ES-I3 (cell line): Measurements from ENCODE around the gene CCL20.
"Not testable (repeated sequence)": the region's sequence is repeated elsewhere in the genome, so short reads cannot be mapped to it uniquely, and the experiment has no call there.

ENCODE experiments used
- H3K36me3 ChIP-seq: 2 replicates; pipeline ENCODE4 v1.6.1; 2013; ENCODE audit warnings: mild to moderate bottlenecking, low read length, control low read depth, moderate library complexity; ENCODE audit not compliant: insufficient read depth
- H3K4me1 ChIP-seq: 2 replicates; pipeline ENCODE4 v1.6.1; 2013; ENCODE audit warnings: mild to moderate bottlenecking, control low read depth, low read length; ENCODE audit not compliant: insufficient read depth
- H3K9ac ChIP-seq: 2 replicates; pipeline ENCODE4 v1.6.1; 2013; ENCODE audit warnings: low read depth, mild to moderate bottlenecking, low read length, moderate library complexity
- H3K9me3 ChIP-seq: 2 replicates; pipeline ENCODE4 v1.6.1; 2013; ENCODE audit warnings: mild to moderate bottlenecking, low read length, moderate library complexity; ENCODE audit not compliant: control insufficient read depth, insufficient read depth

Gene CCL20

GRCh38 chr2:227788561-227789018, 25.1 kb upstream of the CCL20 start:
- 0 out of 2 replicates have a peak, but pooled peaks cover 3% of the 10 kb centered on the region for H3K4me1 ChIP-seq
- no peak overlapping the region for H3K9ac ChIP-seq
- H3K9me3 ChIP-seq = no peaks in the 10 kb centered on the region
- no peaks in the 10 kb centered on the region for H3K36me3 ChIP-seq

GRCh38 chr2:227789803-227790202, 23.8 kb upstream of the CCL20 start:
- Histone ChIP-seq H3K9ac (no peak overlapping the region), H3K36me3 (no peaks in the 10 kb centered on the region), H3K4me1 (0 out of 2 replicates have a peak, but pooled peaks cover 3% of the 10 kb centered on the region), H3K9me3 (no peaks in the 10 kb centered on the region)

GRCh38 chr2:227793148-227793712, 20.4 kb upstream of the CCL20 start:
- Histone ChIP-seq H3K9ac (no peak overlapping the region), H3K4me1 (no peaks in the 10 kb centered on the region), H3K36me3 (no peaks in the 10 kb centered on the region), H3K9me3 (no peaks in the 10 kb centered on the region)

- H3K9me3 ChIP-seq = no peaks in the 10 kb centered on the region
- H3K36me3 ChIP-seq = no peaks in the 10 kb centered on the region
- H3K4me1 ChIP-seq = peaks cover 8% of the 10 kb centered on the region; the same call in 1 of the 2 replicates
- no peak overlapping the region for H3K9ac ChIP-seq
Observed at GRCh38 chr2:227796045-227796711, 17.5 kb upstream of the CCL20 start.

- not testable (repeated sequence) for H3K4me1 ChIP-seq, H3K36me3 ChIP-seq, H3K9ac ChIP-seq, H3K9me3 ChIP-seq
Observed at GRCh38 chr2:227796768-227797167, 16.9 kb upstream of the CCL20 start.

- H3K36me3 ChIP-seq = no peaks in the 10 kb centered on the region
- no peak overlapping the region for H3K9ac ChIP-seq
- no peaks in the 10 kb centered on the region for H3K9me3 ChIP-seq
- H3K4me1 ChIP-seq = peaks cover 8% of the 10 kb centered on the region; the same call in 1 of the 2 replicates
Observed at GRCh38 chr2:227799202-227799601, 14.4 kb upstream of the CCL20 start.

GRCh38 chr2:227802882-227803281, 10.8 kb upstream of the CCL20 start:
- H3K36me3 ChIP-seq = no peaks in the 10 kb centered on the region
- H3K9ac ChIP-seq = no peak overlapping the region
- H3K9me3 ChIP-seq = no peaks in the 10 kb centered on the region
- H3K4me1 ChIP-seq = peaks cover 8% of the 10 kb centered on the region; the same call in 1 of the 2 replicates

- no peaks in the 10 kb centered on the region for H3K9me3 ChIP-seq
- no peaks in the 10 kb centered on the region for H3K4me1 ChIP-seq
- no peak overlapping the region for H3K9ac ChIP-seq
- no peaks in the 10 kb centered on the region for H3K36me3 ChIP-seq
Observed at GRCh38 chr2:227804975-227805374, 8.7 kb upstream of the CCL20 start.

GRCh38 chr2:227805578-227805977, 8.1 kb upstream of the CCL20 start:
- no peaks in the 10 kb centered on the region for H3K9me3 ChIP-seq
- no peak overlapping the region for H3K9ac ChIP-seq
- no peaks in the 10 kb centered on the region for H3K4me1 ChIP-seq
- no peaks in the 10 kb centered on the region for H3K36me3 ChIP-seq

GRCh38 chr2:227808936-227809335, 4.7 kb upstream of the CCL20 start:
- no peaks in the 10 kb centered on the region for H3K9me3 ChIP-seq

GRCh38 chr2:227812001-227812400, 1.6 kb upstream of the CCL20 start:
- H3K4me1 ChIP-seq = no peaks in the 10 kb centered on the region; the same call in 1 of the 2 replicates
- no peaks in the 10 kb centered on the region for H3K9me3 ChIP-seq
- H3K36me3 ChIP-seq = no peaks in the 10 kb centered on the region
- no peak overlapping the region for H3K9ac ChIP-seq

More at GRCh38 chr2:227808936-227809335, 4.7 kb upstream of the CCL20 start:
- Histone ChIP-seq H3K36me3 (no peaks in the 10 kb centered on the region), H3K4me1 (no peaks in the 10 kb centered on the region; the same call in 1 of the 2 replicates), H3K9ac (no peak overlapping the region)

GRCh38 chr2:227813229-227813561, 447 bp upstream of the CCL20 start:
- Histone ChIP-seq H3K4me1 (peaks cover 8% of the 10 kb centered on the region; the same call in 1 of the 2 replicates), H3K9me3 (no peaks in the 10 kb centered on the region), H3K36me3 (no peaks in the 10 kb centered on the region), H3K9ac (no peak overlapping the region)

GRCh38 chr2:227815066-227815465, 1.4 kb downstream of the CCL20 start:
- no peak overlapping the region for H3K9ac ChIP-seq
- H3K36me3 ChIP-seq = no peaks in the 10 kb centered on the region
- H3K9me3 ChIP-seq = no peaks in the 10 kb centered on the region
- H3K4me1 ChIP-seq = peaks cover 15% of the 10 kb centered on the region

GRCh38 chr2:227816507-227817294, 3.1 kb downstream of the CCL20 start:
- Histone ChIP-seq H3K36me3 (no peaks in the 10 kb centered on the region), H3K9me3 (no peaks in the 10 kb centered on the region), H3K9ac (no peak overlapping the region), H3K4me1 (peaks cover 15% of the 10 kb centered on the region)

- no peak overlapping the region for H3K9ac ChIP-seq
- H3K4me1 ChIP-seq = peaks cover 15% of the 10 kb centered on the region
- H3K36me3 ChIP-seq = no peaks in the 10 kb centered on the region
- H3K9me3 ChIP-seq = no peaks in the 10 kb centered on the region
Observed at GRCh38 chr2:227817336-227817735, 3.7 kb downstream of the CCL20 start.
